PC-9 (cell line): ENCODE measurements around the gene CTNNAL1. TPM values are rescaled to one million over a fixed set of nuclear protein-coding genes. Genes with fewer than 3 reads are reported as not detected.

Source experiments
- BruUV-seq: library from RNA; stranded (reverse); fragments of 400-500 nt; replicated peaks from 2 replicates; lab custom pipeline; 2021; lab: Mats Ljungman, UMichigan
- CTCF ChIA-PET: fragments of 300-600 bp; sonication (Branson Sonifier 250); formaldehyde crosslinking; loops from one replicate; lab custom pipeline; 2022; ENCODE audit warnings: antibody characterized with exemption; lab: Charles Lee
- POLR2A ChIA-PET: fragments of 300-600 bp; sonication (Branson Sonifier 250); formaldehyde crosslinking; loops from one replicate; lab custom pipeline; 2022; ENCODE audit warnings: antibody characterized with exemption; ENCODE audit not compliant: unreplicated experiment; lab: Charles Lee
- DNase-seq, 2 experiments: peaks; one replicate each; pipeline versions ENCODE4 v3.0.0 to v3.0.0-alpha.2; 2015 to 2022; ENCODE audit warnings: mixed read lengths in 1 of 2
- H2AFZ ChIP-seq: fragments of 200-600 bp; sonication (generic); 2 replicates; pipeline ENCODE4 v1.8.1; 2017; ENCODE audit warnings: antibody characterized with exemption
- H3F3A ChIP-seq: fragments of 200-600 bp; sonication (generic); 2 replicates; pipeline ENCODE4 v1.8.1; 2017; ENCODE audit warnings: antibody characterized with exemption, mild to moderate bottlenecking, low read depth; ENCODE audit not compliant: insufficient read depth
- H3K27ac ChIP-seq: fragments of 200-600 bp; sonication (generic); 2 replicates; pipeline ENCODE4 v1.6.1; 2016; ENCODE audit warnings: mixed run types
- H3K27me3 ChIP-seq: fragments of 200-600 bp; sonication (generic); 2 replicates; pipeline ENCODE4 v1.6.1; 2016; ENCODE audit warnings: low read depth, mixed run types; ENCODE audit not compliant: insufficient read depth
- H3K36me3 ChIP-seq: fragments of 200-600 bp; sonication (generic); 2 replicates; pipeline ENCODE4 v1.6.1; 2016; ENCODE audit warnings: low read depth, mixed run types
- H3K4me1 ChIP-seq: fragments of 200-600 bp; sonication (generic); replicated peaks from 2 replicates; pipeline ENCODE4 v1.6.1; 2016; ENCODE audit warnings: mixed run types; ENCODE audit not compliant: insufficient read depth
- H3K4me2 ChIP-seq: fragments of 200-600 bp; sonication (generic); 2 replicates; pipeline ENCODE4 v1.6.1; 2017; ENCODE audit warnings: mixed run types
- H3K4me3 ChIP-seq: fragments of 200-600 bp; sonication (generic); 2 replicates; pipeline ENCODE4 v1.6.1; 2016; ENCODE audit warnings: mixed run types
- H3K79me2 ChIP-seq: fragments of 200-600 bp; sonication (generic); 2 replicates; pipeline ENCODE4 v1.6.1; 2017; ENCODE audit warnings: low read depth, mixed run types
- H3K9me2 ChIP-seq: fragments of 200-600 bp; sonication (generic); 2 replicates; pipeline ENCODE4 v1.8.1; 2017; ENCODE audit warnings: mild to moderate bottlenecking; ENCODE audit not compliant: insufficient read depth
- H3K9me3 ChIP-seq: fragments of 200-600 bp; sonication (generic); 2 replicates; pipeline ENCODE4 v1.8.1; 2016; ENCODE audit warnings: low read depth; ENCODE audit not compliant: insufficient read depth
- H4K20me1 ChIP-seq: fragments of 200-600 bp; sonication (generic); 2 replicates; pipeline ENCODE4 v1.8.1; 2017; ENCODE audit not compliant: insufficient read depth
- CTCF ChIP-seq: fragments of 200-600 bp; sonication (generic); conservative IDR thresholded peaks from 2 replicates; pipeline ENCODE4 v1.6.1; 2017; ENCODE audit warnings: mixed run types, antibody characterized with exemption, mild to moderate bottlenecking, moderate library complexity
- EZH2 ChIP-seq: fragments of 200-600 bp; sonication (generic); IDR thresholded peaks from 2 replicates; pipeline ENCODE4 v1.8.0; 2017; ENCODE audit warnings: antibody characterized with exemption, low read depth
- intact Hi-C: fragments of 100-400 bp; cut with micrococcal nuclease; formaldehyde crosslinking; loops from one replicate; pipeline ENCODE4 v1.10.0; 2022; ENCODE audit not compliant: unreplicated experiment
- total RNA-seq: library from RNA; stranded (reverse); gene quantifications from 2 replicates; pipeline ENCODE4 v1.2.3, GENCODE V29; 2021

The CTNNAL1 gene
- total RNA-seq, 1 experiment from 2014 or later, result 71.3 TPM

GRCh38 chr9:108956631-108957026 lies 56.7 kb downstream of the CTNNAL1 start:
- Histone ChIP-seq H3K4me2 (no peak overlapping the region), H3K27ac (no peak overlapping the region), H3K4me1 (no peaks in the 10 kb centered on the region), H3F3A (peaks cover 16% of the 10 kb centered on the region; the same call in 1 of the 2 replicates), H3K36me3 (peaks cover 9% of the 10 kb centered on the region), H3K27me3 (no peaks in the 10 kb centered on the region), H3K9me3 (no peaks in the 10 kb centered on the region), H3K4me3 (no peak overlapping the region), H3K79me2 (no peaks in the 10 kb centered on the region), H4K20me1 (no peaks in the 10 kb centered on the region), H3K9me2 (no peaks in the 10 kb centered on the region), H2AFZ (no peak overlapping the region)
- ChIA-PET POLR2A (no interaction called here), CTCF (no interaction called here)
- DNase-seq, result no peak
- TF ChIP-seq EZH2, result no peak
- TF ChIP-seq CTCF, result no peak
- BruUV-seq, result no TSS peak
- intact Hi-C loops, result no loop called here

GRCh38 chr9:108956022-108956630 lies 57.2 kb downstream of the CTNNAL1 start:
- BruUV-seq, result no TSS peak

GRCh38 chr9:108953983-108954574 lies 59.2 kb downstream of the CTNNAL1 start:
- CTCF ChIA-PET, result interaction anchor here (0.6 to 1.1 kb wide), 3 partner anchors 298 to 667 kb away, joined by 3 to 4 read pairs (median 4); no protein-coding TSS in a partner anchor
- H3K27me3 ChIP-seq, result no peaks in the 10 kb centered on the region
- DNase-seq, result no peak
- H3K4me3 ChIP-seq, result no peak overlapping the region
- POLR2A ChIA-PET, result interaction anchor here (0.6 kb wide), 1 partner anchor 128 kb away, joined by 4 read pairs; no protein-coding TSS in a partner anchor
- H3K4me1 ChIP-seq, result no peaks in the 10 kb centered on the region
- H3K36me3 ChIP-seq, result peaks cover 13% of the 10 kb centered on the region
- intact Hi-C loops, result no loop called here
- H2AFZ ChIP-seq, result no peak overlapping the region
- H3K9me3 ChIP-seq, result no peaks in the 10 kb centered on the region
- no peaks in the 10 kb centered on the region for H4K20me1 ChIP-seq
- no peaks in the 10 kb centered on the region for H3K79me2 ChIP-seq
- H3K27ac ChIP-seq, result no peak overlapping the region
- H3K4me2 ChIP-seq, result no peak overlapping the region
- H3F3A ChIP-seq, result peaks cover 16% of the 10 kb centered on the region
- BruUV-seq, result no TSS peak
- TF ChIP-seq CTCF, result peak; percentile 76
- TF ChIP-seq EZH2, result no peak
- no peaks in the 10 kb centered on the region for H3K9me2 ChIP-seq

More at GRCh38 chr9:108956022-108956630, 57.2 kb downstream of the CTNNAL1 start:
- intact Hi-C loops, result no loop called here
- Histone ChIP-seq H3K79me2 (no peaks in the 10 kb centered on the region), H3K9me2 (no peaks in the 10 kb centered on the region), H4K20me1 (no peaks in the 10 kb centered on the region), H2AFZ (no peak overlapping the region), H3K27ac (no peak overlapping the region), H3K4me3 (no peak overlapping the region), H3K9me3 (no peaks in the 10 kb centered on the region), H3K36me3 (peaks cover 13% of the 10 kb centered on the region), H3K4me1 (no peaks in the 10 kb centered on the region), H3K27me3 (no peaks in the 10 kb centered on the region), H3K4me2 (no peak overlapping the region), H3F3A (peaks cover 16% of the 10 kb centered on the region; the same call in 1 of the 2 replicates)
- no peak for DNase-seq
- POLR2A ChIA-PET, result no interaction called here
- TF ChIP-seq CTCF (no peak), EZH2 (no peak)
- CTCF ChIA-PET, result no interaction called here
